SK-N-SH treated with all-trans-retinoic acid at 6 μM for 48 hours (cell line): Measurements from ENCODE around the gene UNC93B1.
"Not testable (repeated sequence)": the region's sequence is repeated elsewhere in the genome, so short reads cannot be mapped to it uniquely, and the experiment has no call there.

Experiments
- CSDC2 ChIP-seq: fragments of 250-450 bp; sonication (Bioruptor Pico); IDR thresholded peaks from 2 replicates; pipeline ENCODE4 v1.5.0; 2020; ENCODE audit warnings: mild to moderate bottlenecking, moderate library complexity
- PPARA ChIP-seq: fragments of 250-450 bp; sonication (Bioruptor Pico); IDR thresholded peaks from 2 replicates; pipeline ENCODE4 v1.5.0; 2020; ENCODE audit warnings: mild to moderate bottlenecking, borderline replicate concordance
- ZFP3 ChIP-seq: fragments of 250-450 bp; sonication (Bioruptor Pico); IDR thresholded peaks from 2 replicates; pipeline ENCODE4 v1.5.0; 2020; ENCODE audit warnings: mild to moderate bottlenecking, moderate library complexity
- ZFP30 ChIP-seq: fragments of 450-650 bp; formaldehyde crosslinking; IDR thresholded peaks from 2 replicates; pipeline ENCODE4 v1.5.0; 2022; ENCODE audit warnings: mild to moderate bottlenecking, moderate library complexity
- TF ChIP-seq, protein P1 (sequence below): fragments of 250-450 bp; sonication (Bioruptor Pico); IDR thresholded peaks from 2 replicates; pipeline ENCODE4 v1.5.0; 2020; ENCODE audit warnings: mild to moderate bottlenecking, moderate library complexity
- TF ChIP-seq, protein P2 (sequence below): fragments of 250-450 bp; sonication (Bioruptor Pico); IDR thresholded peaks from 2 replicates; pipeline ENCODE4 v1.8.0; 2020; ENCODE audit warnings: mild to moderate bottlenecking, moderate library complexity, borderline replicate concordance
- TF ChIP-seq, protein P3 (sequence below): fragments of 250-450 bp; sonication (Bioruptor Pico); IDR thresholded peaks from 2 replicates; pipeline ENCODE4 v1.5.1; 2021; ENCODE audit warnings: mild to moderate bottlenecking, moderate library complexity

DNA sequence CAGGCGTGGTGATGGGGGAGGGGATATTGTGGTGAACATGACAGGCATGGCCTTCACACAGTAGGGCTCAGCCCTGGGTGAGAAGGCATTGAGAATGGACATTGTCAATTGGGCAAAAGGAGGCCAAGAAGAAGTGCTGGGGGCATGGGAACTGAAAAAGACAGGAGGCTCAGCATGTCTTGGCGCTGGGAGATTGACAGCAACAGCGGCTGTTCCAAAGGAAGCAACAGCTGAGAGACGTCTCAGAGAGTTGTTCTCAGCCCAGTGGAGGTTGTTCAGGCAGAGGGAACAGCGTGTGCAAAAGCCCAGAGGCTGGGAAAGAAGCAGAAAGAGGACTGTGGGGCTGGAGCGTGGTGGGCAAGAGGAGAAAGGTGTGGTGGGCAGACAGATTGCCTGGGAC is 47.7 kb downstream of the UNC93B1 start:
- TF ChIP-seq, protein P1, sequence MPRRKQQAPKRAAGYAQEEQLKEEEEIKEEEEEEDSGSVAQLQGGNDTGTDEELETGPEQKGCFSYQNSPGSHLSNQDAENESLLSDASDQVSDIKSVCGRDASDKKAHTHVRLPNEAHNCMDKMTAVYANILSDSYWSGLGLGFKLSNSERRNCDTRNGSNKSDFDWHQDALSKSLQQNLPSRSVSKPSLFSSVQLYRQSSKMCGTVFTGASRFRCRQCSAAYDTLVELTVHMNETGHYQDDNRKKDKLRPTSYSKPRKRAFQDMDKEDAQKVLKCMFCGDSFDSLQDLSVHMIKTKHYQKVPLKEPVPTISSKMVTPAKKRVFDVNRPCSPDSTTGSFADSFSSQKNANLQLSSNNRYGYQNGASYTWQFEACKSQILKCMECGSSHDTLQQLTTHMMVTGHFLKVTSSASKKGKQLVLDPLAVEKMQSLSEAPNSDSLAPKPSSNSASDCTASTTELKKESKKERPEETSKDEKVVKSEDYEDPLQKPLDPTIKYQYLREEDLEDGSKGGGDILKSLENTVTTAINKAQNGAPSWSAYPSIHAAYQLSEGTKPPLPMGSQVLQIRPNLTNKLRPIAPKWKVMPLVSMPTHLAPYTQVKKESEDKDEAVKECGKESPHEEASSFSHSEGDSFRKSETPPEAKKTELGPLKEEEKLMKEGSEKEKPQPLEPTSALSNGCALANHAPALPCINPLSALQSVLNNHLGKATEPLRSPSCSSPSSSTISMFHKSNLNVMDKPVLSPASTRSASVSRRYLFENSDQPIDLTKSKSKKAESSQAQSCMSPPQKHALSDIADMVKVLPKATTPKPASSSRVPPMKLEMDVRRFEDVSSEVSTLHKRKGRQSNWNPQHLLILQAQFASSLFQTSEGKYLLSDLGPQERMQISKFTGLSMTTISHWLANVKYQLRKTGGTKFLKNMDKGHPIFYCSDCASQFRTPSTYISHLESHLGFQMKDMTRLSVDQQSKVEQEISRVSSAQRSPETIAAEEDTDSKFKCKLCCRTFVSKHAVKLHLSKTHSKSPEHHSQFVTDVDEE (CRISPR knock-in tag) = not testable (repeated sequence)
- not testable (repeated sequence) for TF ChIP-seq PPARA (CRISPR knock-in tag); CSDC2; ZFP30 (CRISPR knock-in tag); ZFP3 (CRISPR knock-in tag)
- TF ChIP-seq, protein P2, sequence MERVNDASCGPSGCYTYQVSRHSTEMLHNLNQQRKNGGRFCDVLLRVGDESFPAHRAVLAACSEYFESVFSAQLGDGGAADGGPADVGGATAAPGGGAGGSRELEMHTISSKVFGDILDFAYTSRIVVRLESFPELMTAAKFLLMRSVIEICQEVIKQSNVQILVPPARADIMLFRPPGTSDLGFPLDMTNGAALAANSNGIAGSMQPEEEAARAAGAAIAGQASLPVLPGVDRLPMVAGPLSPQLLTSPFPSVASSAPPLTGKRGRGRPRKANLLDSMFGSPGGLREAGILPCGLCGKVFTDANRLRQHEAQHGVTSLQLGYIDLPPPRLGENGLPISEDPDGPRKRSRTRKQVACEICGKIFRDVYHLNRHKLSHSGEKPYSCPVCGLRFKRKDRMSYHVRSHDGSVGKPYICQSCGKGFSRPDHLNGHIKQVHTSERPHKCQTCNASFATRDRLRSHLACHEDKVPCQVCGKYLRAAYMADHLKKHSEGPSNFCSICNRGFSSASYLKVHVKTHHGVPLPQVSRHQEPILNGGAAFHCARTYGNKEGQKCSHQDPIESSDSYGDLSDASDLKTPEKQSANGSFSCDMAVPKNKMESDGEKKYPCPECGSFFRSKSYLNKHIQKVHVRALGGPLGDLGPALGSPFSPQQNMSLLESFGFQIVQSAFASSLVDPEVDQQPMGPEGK (CRISPR knock-in tag) = not testable (repeated sequence)
- TF ChIP-seq, protein P3, sequence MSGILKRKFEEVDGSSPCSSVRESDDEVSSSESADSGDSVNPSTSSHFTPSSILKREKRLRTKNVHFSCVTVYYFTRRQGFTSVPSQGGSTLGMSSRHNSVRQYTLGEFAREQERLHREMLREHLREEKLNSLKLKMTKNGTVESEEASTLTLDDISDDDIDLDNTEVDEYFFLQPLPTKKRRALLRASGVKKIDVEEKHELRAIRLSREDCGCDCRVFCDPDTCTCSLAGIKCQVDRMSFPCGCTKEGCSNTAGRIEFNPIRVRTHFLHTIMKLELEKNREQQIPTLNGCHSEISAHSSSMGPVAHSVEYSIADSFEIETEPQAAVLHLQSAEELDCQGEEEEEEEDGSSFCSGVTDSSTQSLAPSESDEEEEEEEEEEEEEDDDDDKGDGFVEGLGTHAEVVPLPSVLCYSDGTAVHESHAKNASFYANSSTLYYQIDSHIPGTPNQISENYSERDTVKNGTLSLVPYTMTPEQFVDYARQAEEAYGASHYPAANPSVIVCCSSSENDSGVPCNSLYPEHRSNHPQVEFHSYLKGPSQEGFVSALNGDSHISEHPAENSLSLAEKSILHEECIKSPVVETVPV (CRISPR knock-in tag) = not testable (repeated sequence)
